ENCODE results near the gene TEC.

DNA sequence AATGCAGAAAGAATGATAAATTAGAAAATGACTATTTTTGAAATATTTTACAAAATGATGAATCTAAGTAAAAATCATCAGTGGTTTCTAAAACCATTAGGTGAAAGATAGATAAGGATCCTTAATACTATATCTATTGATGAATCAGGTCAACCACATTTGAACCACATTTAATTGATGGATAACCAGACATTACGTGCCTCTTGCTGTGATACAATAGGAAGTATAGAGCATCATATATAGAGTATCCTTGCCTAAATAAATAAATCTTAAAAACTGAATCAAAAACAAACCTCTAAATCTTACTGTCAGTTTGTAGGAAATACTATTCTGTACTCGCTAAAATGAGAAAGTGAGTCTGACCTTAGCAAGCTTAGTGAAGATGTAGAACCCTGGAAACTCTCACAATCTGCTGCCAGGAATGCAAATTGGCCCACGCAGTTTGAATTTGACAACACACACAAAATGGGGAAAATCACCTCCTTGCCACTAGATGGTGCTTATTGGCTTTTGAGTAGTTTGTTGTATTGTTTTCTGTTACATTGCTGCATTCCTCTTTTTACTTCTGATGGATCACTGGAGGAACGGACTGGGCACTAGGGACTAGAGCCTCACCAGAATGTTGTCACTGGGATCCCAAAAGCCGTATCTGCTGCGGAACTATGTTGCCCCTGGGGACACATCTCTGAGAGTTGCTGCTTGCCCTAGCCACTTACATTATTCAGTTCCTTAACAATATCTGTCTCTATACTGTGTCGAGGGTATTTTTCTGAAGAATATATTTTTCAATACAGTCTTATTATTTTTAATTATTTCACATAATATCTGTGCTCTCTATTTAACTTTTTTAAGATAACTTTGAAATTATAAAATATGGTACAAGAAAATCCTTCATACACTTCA is 46.3 kb upstream of the TEC start:
- no peak for TF ChIP-seq ZNF274 (IDR thresholded peaks at IDR 0.05; ENCODE audit: borderline replicate concordance, low read depth, low read length)
- no peak for TF ChIP-seq ZNF311 (CRISPR knock-in tag; IDR thresholded peaks at IDR 0.05)
- no peak for TF ChIP-seq ZNF121 (CRISPR knock-in tag; conservative IDR thresholded peaks at IDR 0.05)
- TF ChIP-seq ZNF3 (CRISPR knock-in tag; IDR thresholded peaks at IDR 0.05), result no peak
- no peak for TF ChIP-seq POLR2AphosphoS5 (IDR thresholded peaks at IDR 0.05; ENCODE audit: control insufficient read depth, insufficient read depth, low read depth, low read length)
- no peak for TF ChIP-seq STAG1 (CRISPR knock-in tag; IDR thresholded peaks at IDR 0.05; ENCODE audit: borderline replicate concordance)
- TF ChIP-seq KLF6 (CRISPR knock-in tag; IDR thresholded peaks at IDR 0.05; ENCODE audit: borderline replicate concordance), result no peak
- TF ChIP-seq NR2C1 (IDR thresholded peaks at IDR 0.05), result no peak
- no peak for TF ChIP-seq NR2C1 (tag; IDR thresholded peaks at IDR 0.05)
- TF ChIP-seq ETV5 (CRISPR knock-in tag; IDR thresholded peaks at IDR 0.05; ENCODE audit: low read depth), result no peak

Data from K562 (cell line).